K562 (cell line): ENCODE data around the gene POT1. TPM values are rescaled to one million over a fixed set of nuclear protein-coding genes. Genes with fewer than 3 reads are reported as not detected.

Source experiments
- ATAC-seq: fragments of 200-7000 bp; cut with Tn5 transposase; 3 replicates; pipeline ENCODE4 v1.9.1; 2020; ENCODE audit warnings: moderate library complexity
- BruUV-seq: library from RNA; stranded (reverse); fragments of 400-500 nt; replicated peaks from 2 replicates; lab custom pipeline; 2021; lab: Mats Ljungman, UMichigan
- CTCF ChIA-PET: fragments of 300-600 bp; formaldehyde crosslinking; extraction: SDS; loops from one replicate; lab custom pipeline; 2021; ENCODE audit warnings: low intra/inter-chr PET ratio; lab: Yijun Ruan, JAX
- POLR2A ChIA-PET: fragments of 300-600, 350-650 bp; sonication (Branson Sonifier 250); formaldehyde crosslinking; extraction: SDS; loops from one replicate; lab custom pipeline; 2021; ENCODE audit warnings: antibody characterized with exemption, inconsistent platforms; lab: Yijun Ruan, JAX
- DNase-seq, 4 experiments: peaks; one replicate each; pipeline versions ENCODE4 v3.0.0 to v3.0.0-alpha.2; 2011 to 2018; ENCODE audit warnings: low spot score in 3 of 4, mixed read lengths in 3 of 4; ENCODE audit errors: extremely low read depth in 1 of 4
- FAIRE-seq: peaks from 2 replicates; lab custom pipeline; 2011; peaks lifted over from hg19 to GRCh38; lab: Jason Lieb, UNC
- H2AFZ ChIP-seq: 2 replicates; pipeline ENCODE4 v1.6.0; 2011; ENCODE audit warnings: low read depth, low read length, control low read depth, inconsistent platforms
- H3K27ac ChIP-seq: fragments of 200-600 bp; 3 replicates; pipeline ENCODE4 v1.8.0; 2011; ENCODE audit warnings: low read depth, mild to moderate bottlenecking, control low read depth, inconsistent platforms, low read length, moderate library complexity, mixed read lengths; ENCODE audit errors: extremely low read depth
- H3K27me3 ChIP-seq, 2 experiments: fragments of 300-600 bp in 1 of 2; 2 replicates in 1 of 2; 3 replicates in 1 of 2; pipeline versions ENCODE4 v1.6.0 to v1.8.0; 2011; ENCODE audit warnings: inconsistent platforms in 2 of 2, low read length in 2 of 2, mild to moderate bottlenecking in 1 of 2, mixed read lengths in 1 of 2, moderate library complexity in 1 of 2; ENCODE audit not compliant: control insufficient read depth in 2 of 2, insufficient read depth in 2 of 2
- H3K36me3 ChIP-seq: fragments of 300-600 bp; 3 replicates; pipeline ENCODE4 v1.8.0; 2011; ENCODE audit warnings: mild to moderate bottlenecking, low read length, inconsistent platforms; ENCODE audit not compliant: control insufficient read depth, insufficient read depth
- H3K4me1 ChIP-seq, 2 experiments: fragments of 200-600 bp in 1 of 2; replicated peaks in 1 of 2; 2 replicates in 1 of 2; 3 replicates in 1 of 2; pipeline versions ENCODE4 v1.5.1 to v1.8.0; 2011; ENCODE audit warnings: inconsistent platforms in 2 of 2, low read length in 2 of 2, mild to moderate bottlenecking in 1 of 2, mixed read lengths in 1 of 2, moderate library complexity in 1 of 2; ENCODE audit not compliant: control insufficient read depth in 2 of 2, insufficient read depth in 2 of 2
- H3K4me2 ChIP-seq: 2 replicates; pipeline ENCODE4 v1.6.1; 2011; ENCODE audit warnings: low read length, control low read depth, inconsistent platforms, mixed read lengths; ENCODE audit not compliant: insufficient read depth
- H3K4me3 ChIP-seq: fragments of 200-600 bp; sonication (generic), shearing (Covaris generic); 2 replicates; pipeline ENCODE4 v1.5.1; 2016; ENCODE audit warnings: control low read depth, inconsistent platforms
- H3K79me2 ChIP-seq: fragments of 200-600 bp; 3 replicates; pipeline ENCODE4 v1.8.0; 2011; ENCODE audit warnings: low read length, inconsistent platforms; ENCODE audit not compliant: control insufficient read depth, insufficient read depth
- H3K9ac ChIP-seq, 2 experiments: 2 replicates each; pipeline versions ENCODE4 v1.6.0 to v1.6.1; 2011; ENCODE audit warnings: low read depth in 2 of 2, low read length in 2 of 2, control low read depth in 1 of 2, inconsistent platforms in 1 of 2, mild to moderate bottlenecking in 1 of 2, mixed read lengths in 1 of 2; ENCODE audit not compliant: insufficient read depth in 1 of 2
- H3K9me1 ChIP-seq: one replicate; pipeline ENCODE4 v1.6.0; 2011; ENCODE audit warnings: inconsistent platforms, mild to moderate bottlenecking, low read length, moderate library complexity; ENCODE audit not compliant: control insufficient read depth, insufficient read depth
- H3K9me3 ChIP-seq: replicated peaks from 2 replicates; pipeline ENCODE4 v1.5.1; 2011; ENCODE audit warnings: low read depth, low read length, inconsistent platforms; ENCODE audit not compliant: control insufficient read depth, insufficient read depth
- H4K20me1 ChIP-seq: replicated peaks from 2 replicates; pipeline ENCODE4 v1.6.1; 2011; ENCODE audit warnings: low read length, inconsistent platforms, mixed read lengths; ENCODE audit not compliant: control insufficient read depth, insufficient read depth
- ARID3A ChIP-seq: IDR thresholded peaks from 2 replicates; pipeline ENCODE4 v1.6.1; 2012; ENCODE audit warnings: low read depth, low read length, improper control_type of control experiment, borderline replicate concordance
- CEBPG ChIP-seq, 3 experiments: fragments of 200-800 bp in 1 of 3; sonication (Bioruptor generic) in 1 of 3; sonication (generic) in 1 of 3; formaldehyde crosslinking in 1 of 3; IDR thresholded peaks in 2 of 3; conservative IDR thresholded peaks in 1 of 3; 2 replicates each; pipeline versions ENCODE4 v1.6.1 to v1.8.0; 2016 to 2022; ENCODE audit warnings: missing compliant biosample characterization in 2 of 3, missing genetic modification characterization in 2 of 3, mild to moderate bottlenecking in 1 of 3, missing genetic modification reagents in 1 of 3
- DEAF1 ChIP-seq: fragments of 450-650 bp; formaldehyde crosslinking; IDR thresholded peaks from 2 replicates; pipeline ENCODE4 v1.4.0; 2020; ENCODE audit warnings: mild to moderate bottlenecking, moderate library complexity
- ELF4 ChIP-seq: fragments of 450-650 bp; formaldehyde crosslinking; IDR thresholded peaks from 2 replicates; pipeline ENCODE4 v1.4.0; 2022; ENCODE audit warnings: missing genetic modification characterization
- HMGN3 ChIP-seq: IDR thresholded peaks from 2 replicates; pipeline ENCODE4 v1.6.1; 2011; ENCODE audit warnings: borderline replicate concordance, low read depth, mild to moderate bottlenecking, mixed read lengths, low read length; ENCODE audit not compliant: insufficient read length; ENCODE audit errors: extremely low read depth
- L3MBTL2 ChIP-seq: fragments of 450-650 bp; IDR thresholded peaks from 2 replicates; pipeline ENCODE4 v1.6.1; 2016; ENCODE audit warnings: mild to moderate bottlenecking, moderate library complexity
- MTA2 ChIP-seq: fragments of 450-650 bp; IDR thresholded peaks from 2 replicates; pipeline ENCODE4 v1.6.1; 2016; ENCODE audit warnings: low read depth
- NCOR1 ChIP-seq: fragments of 450-650 bp; IDR thresholded peaks from 2 replicates; pipeline ENCODE4 v1.6.1; 2016; ENCODE audit warnings: mild to moderate bottlenecking, moderate library complexity
- SMARCA4 ChIP-seq: fragments of 450-650 bp; IDR thresholded peaks from 2 replicates; pipeline ENCODE4 v1.6.1; 2016
- SMC3 ChIP-seq: conservative IDR thresholded peaks from 2 replicates; pipeline ENCODE4 v1.6.1; 2011; ENCODE audit warnings: low read depth, low read length, improper control_type of control experiment; ENCODE audit not compliant: insufficient read depth
- ZFP36 ChIP-seq: fragments of 150-350 bp; IDR thresholded peaks from 2 replicates; pipeline ENCODE4 v1.6.1; 2018; ENCODE audit warnings: low read length, low read depth; ENCODE audit not compliant: partially characterized antibody
- ZNF639 ChIP-seq, 2 experiments: fragments of 200-800 bp in 1 of 2; sonication (Bioruptor generic) in 1 of 2; sonication (generic) in 1 of 2; formaldehyde crosslinking in 1 of 2; IDR thresholded peaks in 1 of 2; conservative IDR thresholded peaks in 1 of 2; 2 replicates each; pipeline versions ENCODE4 v1.5.0 to v1.6.1; 2016 to 2020; ENCODE audit warnings: missing compliant biosample characterization in 1 of 2, missing genetic modification characterization in 1 of 2, missing genetic modification reagents in 1 of 2
- WGBS: fragments of 100-300 bp; shearing (Covaris generic); methylation state at CpG from one replicate; pipeline ENCODE4 v1.1.6; 2016; ENCODE audit warnings: low coverage, mixed read lengths; ENCODE audit not compliant: insufficient coverage; ENCODE audit errors: missing lambda C conversion rate; 5-methylcytosine and 5-hydroxymethylcytosine counted together
- in situ Hi-C: fragments of 300-500 bp; cut with MboI; formaldehyde crosslinking; loops from 4 replicates; pipeline ENCODE4 v1.15.0; 2018; ENCODE audit warnings: inconsistent platforms, mixed read lengths
- intact Hi-C: fragments of 100-400 bp; cut with micrococcal nuclease; formaldehyde crosslinking; loops from 2 replicates; pipeline ENCODE4 v1.14.2; 2022
- polyA plus RNA-seq, 8 experiments: library from polyadenylated mRNA; depleted of rRNA in 4 of 8; stranded (reverse) in 5 of 8; unstranded in 3 of 8; fragments of >200 nt; fragmentation: Nextera tagmentation in 2 of 8; fragmentation: Illumina TruSeq in 1 of 8; extraction: Ambion mirVana in 2 of 8; extraction: Trizol in 1 of 8; gene quantifications; 2 replicates each; pipeline versions ENCODE4 v1.2.1 to v1.2.3, GENCODE V29; 2011 to 2014; ENCODE audit warnings: inconsistent platforms in 1 of 8, missing spikeins in 1 of 8
- total RNA-seq, 7 experiments: library from RNA; depleted of rRNA in 6 of 7; stranded (reverse); fragments of >200 nt in 6 of 7; fragmentation: Illumina TruSeq in 2 of 7; extraction: Trizol in 2 of 7; gene quantifications; 2 replicates each; pipeline versions ENCODE4 v1.2.1 to v1.2.3, GENCODE V29; 2011 to 2021; ENCODE audit warnings: low replicate concordance in 1 of 7

POT1 gene
- total and polyA plus RNA-seq, 9 of the 15 experiments (the other 6 are each of a cell fraction or from before 2014, with no cell fraction given) = 37.9 to 140 (median 63.6) TPM

- FAIRE-seq = no peak
Measured at GRCh38 chr7:124792696-124793095, 136.9 kb downstream of the POT1 start.

More at GRCh38 chr7:124792696-124793095, 136.9 kb downstream of the POT1 start:
- ChIA-PET POLR2A (no interaction called here), CTCF (no interaction called here)
- DNase-seq (no peak), ATAC-seq (no peak)
- no peak overlapping the region for H2AFZ ChIP-seq
- H3K4me2 ChIP-seq = no peak overlapping the region
- no peaks in the 10 kb centered on the region; a peak in 1 of 5 replicates for H3K27me3 ChIP-seq
- no peak overlapping the region for H3K9ac ChIP-seq
- BruUV-seq = no TSS peak
- no peaks in the 10 kb centered on the region for H3K9me3 ChIP-seq
- in situ Hi-C loops = no loop called here
- WGBS = 2% methylated on average over 3 of the region's 3 CpGs
- no peaks in the 10 kb centered on the region for H4K20me1 ChIP-seq
- H3K27ac ChIP-seq = no peak overlapping the region
- H3K4me3 ChIP-seq = no peak overlapping the region
- intact Hi-C loops = no loop called here
- TF ChIP-seq NCOR1 = no peak
- TF ChIP-seq SMARCA4 = no peak
- no peak for TF ChIP-seq ARID3A
- TF ChIP-seq DEAF1 (CRISPR knock-in tag) = no peak
- TF ChIP-seq MTA2 = no peak
- TF ChIP-seq ELF4 (CRISPR knock-in tag) = no peak
- TF ChIP-seq ZNF639 (CRISPR knock-in tag; conservative IDR thresholded peaks at IDR 0.05 in 1 of 2, IDR thresholded peaks at IDR 0.05 in 1 of 2) = no peak
- no peak for TF ChIP-seq ZFP36
- no peak for TF ChIP-seq L3MBTL2
- no peak for TF ChIP-seq CEBPG (CRISPR knock-in tag; IDR thresholded peaks at IDR 0.05)
- no peak for TF ChIP-seq CEBPG (tag; conservative IDR thresholded peaks at IDR 0.05 in 1 of 2, IDR thresholded peaks at IDR 0.05 in 1 of 2)
- no peak for TF ChIP-seq SMC3
- no peak for TF ChIP-seq HMGN3
- no peaks in the 10 kb centered on the region for H3K4me1 ChIP-seq
- no peaks in the 10 kb centered on the region for H3K79me2 ChIP-seq
- H3K9me1 ChIP-seq = no peaks in the 10 kb centered on the region
- no peaks in the 10 kb centered on the region for H3K36me3 ChIP-seq
